Activated CD4-positive, CD25-positive, alpha-beta regulatory T cell treated with anti-CD3 and anti-CD28 coated beads, Interleukin-2, amount 50 U/mL, for 16 hours (primary cell): ENCODE results near the gene CETN3.
"Not testable (repeated sequence)": the region's sequence is repeated elsewhere in the genome, so short reads cannot be mapped to it uniquely, and the experiment has no call there.

ENCODE experiments used
- DNase-seq: peaks from one replicate; pipeline ENCODE4 v3.0.0-alpha.2; 2020; ENCODE audit warnings: low read depth, low spot score

The CETN3 gene

GRCh38 chr5:90383903-90384302, 25.7 kb downstream of the CETN3 start:
- no peak for DNase-seq

GRCh38 chr5:90381213-90381929, 28.2 kb downstream of the CETN3 start:
- no peak for DNase-seq

- no peak for DNase-seq
Observed at GRCh38 chr5:90379652-90380051, 29.9 kb downstream of the CETN3 start.

- DNase-seq: no peak
Observed at GRCh38 chr5:90378752-90379151, 30.8 kb downstream of the CETN3 start.

GRCh38 chr5:90371269-90371668, 38.3 kb downstream of the CETN3 start:
- DNase-seq: not testable (repeated sequence)

GRCh38 chr5:90368454-90369246, 40.9 kb downstream of the CETN3 start:
- DNase-seq: no peak

GRCh38 chr5:90367879-90368278, 41.7 kb downstream of the CETN3 start:
- no peak for DNase-seq

- DNase-seq: no peak
Observed at GRCh38 chr5:90366948-90367347, 42.6 kb downstream of the CETN3 start.

- DNase-seq: no peak
Observed at GRCh38 chr5:90365328-90365727, 44.2 kb downstream of the CETN3 start.

GRCh38 chr5:90359073-90359920, 50.3 kb downstream of the CETN3 start:
- no peak for DNase-seq

GRCh38 chr5:90356622-90357021, 52.9 kb downstream of the CETN3 start:
- no peak for DNase-seq

- no peak for DNase-seq
Observed at GRCh38 chr5:90356176-90356575, 53.4 kb downstream of the CETN3 start.

- no peak for DNase-seq
Observed at GRCh38 chr5:90355635-90356034, 53.9 kb downstream of the CETN3 start.

- no peak for DNase-seq
Observed at GRCh38 chr5:90353254-90353653, 56.3 kb downstream of the CETN3 start.

- DNase-seq: no peak
Observed at GRCh38 chr5:90351101-90351500, 58.5 kb downstream of the CETN3 start.

GRCh38 chr5:90347462-90347861, 62.1 kb downstream of the CETN3 start:
- DNase-seq: no peak

- no peak for DNase-seq
Observed at GRCh38 chr5:90345684-90346083, 63.9 kb downstream of the CETN3 start.

GRCh38 chr5:90344689-90345088, 64.9 kb downstream of the CETN3 start:
- DNase-seq: no peak

- not testable (repeated sequence) for DNase-seq
Observed at GRCh38 chr5:90343731-90344130, 65.8 kb downstream of the CETN3 start.

- no peak for DNase-seq
Observed at GRCh38 chr5:90342576-90342975, 67.0 kb downstream of the CETN3 start.
